ENCODE results near the gene DHX9.

- TF ChIP-seq CTCF (IDR thresholded peaks at IDR 0.05; ENCODE audit: poor library complexity, severe bottlenecking) (no peak), EP300 (conservative IDR thresholded peaks at IDR 0.05; ENCODE audit: poor library complexity, severe bottlenecking) (no peak), EZH2 (IDR thresholded peaks at IDR 0.05; ENCODE audit: borderline replicate concordance, insufficient read depth, low read length, poor library complexity, severe bottlenecking) (no peak), REST (IDR thresholded peaks at IDR 0.05; ENCODE audit: borderline replicate concordance) (no peak), POLR2AphosphoS5 (IDR thresholded peaks at IDR 0.05) (no peak), MXI1 (conservative IDR thresholded peaks at IDR 0.05; ENCODE audit: poor library complexity, severe bottlenecking) (no peak), RAD21 (conservative IDR thresholded peaks at IDR 0.05) (no peak), TAF1 (IDR thresholded peaks at IDR 0.05; ENCODE audit: low read depth) (no peak)
These were observed 35.3 kb upstream of the DHX9 start for GRCh38 chr1:182803846-182804245.
